Measurements from ENCODE around the gene ATF7IP2. TPM values are rescaled to one million over a fixed set of nuclear protein-coding genes. Genes with fewer than 3 reads are reported as not detected.

The ATF7IP2 gene
- total RNA-seq, 1 donor from 2014 or later, result 8.9 TPM

- DNase-seq (ENCODE audit: low read depth), result no peak
- no peak for TF ChIP-seq CTCF (conservative IDR thresholded peaks at IDR 0.05; ENCODE audit: low read depth, low read length)
- no peak overlapping the region for H3K4me3 ChIP-seq (ENCODE audit: low read depth, low read length)
Observed at GRCh38 chr16:10493276-10493675, 107.4 kb downstream of the ATF7IP2 start.

- no peak for TF ChIP-seq CTCF (conservative IDR thresholded peaks at IDR 0.05; ENCODE audit: low read depth, low read length)
- DNase-seq (ENCODE audit: low read depth), result no peak
- H3K4me3 ChIP-seq (ENCODE audit: low read depth, low read length), result no peak overlapping the region
Observed at GRCh38 chr16:10494343-10495030, 108.6 kb downstream of the ATF7IP2 start.

GRCh38 chr16:10495031-10495345 is 109.1 kb downstream of the ATF7IP2 start:
- H3K4me3 ChIP-seq (ENCODE audit: low read depth, low read length), result no peak overlapping the region
- TF ChIP-seq CTCF (conservative IDR thresholded peaks at IDR 0.05; ENCODE audit: low read depth, low read length), result no peak
- no peak for DNase-seq (ENCODE audit: low read depth)

- TF ChIP-seq CTCF (conservative IDR thresholded peaks at IDR 0.05; ENCODE audit: low read depth, low read length), result no peak
- no peak for DNase-seq (ENCODE audit: low read depth)
- no peak overlapping the region for H3K4me3 ChIP-seq (ENCODE audit: low read depth, low read length)
Observed at GRCh38 chr16:10497132-10498101, 111.6 kb downstream of the ATF7IP2 start.

- DNase-seq (ENCODE audit: low read depth), result no peak
- no peak overlapping the region for H3K4me3 ChIP-seq (ENCODE audit: low read depth, low read length)
- TF ChIP-seq CTCF (conservative IDR thresholded peaks at IDR 0.05; ENCODE audit: low read depth, low read length), result no peak
Observed at GRCh38 chr16:10500582-10500981, 114.7 kb downstream of the ATF7IP2 start.

- no peak for DNase-seq (ENCODE audit: low read depth)
- H3K4me3 ChIP-seq (ENCODE audit: low read depth, low read length), result no peak overlapping the region
- no peak for TF ChIP-seq CTCF (conservative IDR thresholded peaks at IDR 0.05; ENCODE audit: low read depth, low read length)
Observed at GRCh38 chr16:10501016-10501607, 115.3 kb downstream of the ATF7IP2 start.
